ENCODE data around the gene DYNLT1.

- TF ChIP-seq POLR2AphosphoS5 (IDR thresholded peaks at IDR 0.05) = no peak
- no peak for TF ChIP-seq EP300 (IDR thresholded peaks at IDR 0.05)
- TF ChIP-seq POLR2A (IDR thresholded peaks at IDR 0.05) = no peak
Measured at GRCh38 chr6:158628542-158628941, 16.0 kb downstream of the DYNLT1 start.

Measured in upper lobe of left lung (tissue), 4 donors.